ENCODE data around the gene KRTAP5-5. TPM values are rescaled to one million over a fixed set of nuclear protein-coding genes. Genes with fewer than 3 reads are reported as not detected.
"Not testable (repeated sequence)": the region's sequence is repeated elsewhere in the genome, so short reads cannot be mapped to it uniquely, and the experiment has no call there.

Gene KRTAP5-5
- total RNA-seq, 2 donors from 2014 or later, result not detected

DNA sequence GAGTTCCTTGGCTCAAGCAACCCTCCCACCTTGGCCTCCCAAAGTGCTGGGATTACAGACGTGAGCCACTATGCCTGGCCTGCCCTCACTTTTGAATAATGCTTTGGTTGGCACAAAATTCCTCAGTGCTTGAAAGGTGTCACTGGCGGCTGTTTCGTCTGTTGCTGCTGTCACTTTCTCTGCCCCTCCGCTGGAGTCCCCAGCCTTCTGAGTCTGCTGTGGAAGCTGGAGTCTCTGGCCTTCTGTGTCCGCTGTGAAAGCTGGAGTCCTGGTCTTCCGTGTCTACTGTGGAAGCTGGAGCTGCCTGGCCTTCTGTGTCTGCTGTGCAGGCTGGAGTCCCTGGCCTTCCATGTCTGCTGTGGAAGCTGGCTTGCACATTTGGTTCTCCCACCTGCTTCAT lies 39.6 kb upstream of the KRTAP5-5 start:
- Histone ChIP-seq H3K9me3 (no peaks in the 10 kb centered on the region), H3K36me3 (no peaks in the 10 kb centered on the region), H3K27me3 (replicated peaks; ENCODE audit: insufficient read depth) (peaks cover 2% of the 10 kb centered on the region), H3K27ac (no peak overlapping the region), H3K4me1 (replicated peaks) (no peaks in the 10 kb centered on the region), H3K4me3 (no peak overlapping the region)
- intact Hi-C loops (cut with DNase I), result no loop called here
- no peak for DNase-seq (ENCODE audit: low spot score)
- WGBS, result 92% methylated on average over 6 of the region's 6 CpGs
- TF ChIP-seq POLR2AphosphoS5 (IDR thresholded peaks at IDR 0.05) (no peak), POLR2A (IDR thresholded peaks at IDR 0.05) (no peak)
- TF ChIP-seq, protein P1, sequence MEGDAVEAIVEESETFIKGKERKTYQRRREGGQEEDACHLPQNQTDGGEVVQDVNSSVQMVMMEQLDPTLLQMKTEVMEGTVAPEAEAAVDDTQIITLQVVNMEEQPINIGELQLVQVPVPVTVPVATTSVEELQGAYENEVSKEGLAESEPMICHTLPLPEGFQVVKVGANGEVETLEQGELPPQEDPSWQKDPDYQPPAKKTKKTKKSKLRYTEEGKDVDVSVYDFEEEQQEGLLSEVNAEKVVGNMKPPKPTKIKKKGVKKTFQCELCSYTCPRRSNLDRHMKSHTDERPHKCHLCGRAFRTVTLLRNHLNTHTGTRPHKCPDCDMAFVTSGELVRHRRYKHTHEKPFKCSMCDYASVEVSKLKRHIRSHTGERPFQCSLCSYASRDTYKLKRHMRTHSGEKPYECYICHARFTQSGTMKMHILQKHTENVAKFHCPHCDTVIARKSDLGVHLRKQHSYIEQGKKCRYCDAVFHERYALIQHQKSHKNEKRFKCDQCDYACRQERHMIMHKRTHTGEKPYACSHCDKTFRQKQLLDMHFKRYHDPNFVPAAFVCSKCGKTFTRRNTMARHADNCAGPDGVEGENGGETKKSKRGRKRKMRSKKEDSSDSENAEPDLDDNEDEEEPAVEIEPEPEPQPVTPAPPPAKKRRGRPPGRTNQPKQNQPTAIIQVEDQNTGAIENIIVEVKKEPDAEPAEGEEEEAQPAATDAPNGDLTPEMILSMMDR (IDR thresholded peaks at IDR 0.05), result no peak

DNA sequence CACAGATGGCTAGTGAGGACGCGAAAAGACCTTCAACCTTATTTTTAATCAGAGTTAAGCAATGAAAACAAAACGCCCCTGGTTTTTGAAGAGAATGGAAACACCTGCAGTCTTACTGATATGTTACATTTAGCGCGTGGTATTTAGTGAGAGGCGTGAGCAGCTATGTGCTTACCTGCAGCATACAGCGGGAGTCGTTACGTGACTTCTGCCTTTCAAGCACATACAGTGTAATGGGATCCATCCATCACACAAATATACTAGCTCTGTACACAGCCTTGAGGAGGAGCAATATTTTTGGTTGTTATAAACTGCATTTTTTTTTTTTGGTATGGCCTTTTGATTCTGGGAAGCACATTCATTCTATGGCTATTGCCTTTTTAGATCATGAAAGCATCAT lies 36.9 kb upstream of the KRTAP5-5 start:
- TF ChIP-seq POLR2AphosphoS5 (IDR thresholded peaks at IDR 0.05) (no peak), POLR2A (IDR thresholded peaks at IDR 0.05) (no peak)
- TF ChIP-seq, protein P1 (IDR thresholded peaks at IDR 0.05), result no peak
- intact Hi-C loops (cut with DNase I), result no loop called here
- WGBS, result 68% methylated on average over 9 of the region's 9 CpGs
- Histone ChIP-seq H3K27me3 (replicated peaks; ENCODE audit: insufficient read depth) (no peaks in the 10 kb centered on the region), H3K4me1 (replicated peaks) (no peaks in the 10 kb centered on the region), H3K36me3 (no peaks in the 10 kb centered on the region), H3K27ac (no peak overlapping the region), H3K9me3 (no peaks in the 10 kb centered on the region), H3K4me3 (no peak overlapping the region)
- no peak for DNase-seq (ENCODE audit: low spot score)

DNA sequence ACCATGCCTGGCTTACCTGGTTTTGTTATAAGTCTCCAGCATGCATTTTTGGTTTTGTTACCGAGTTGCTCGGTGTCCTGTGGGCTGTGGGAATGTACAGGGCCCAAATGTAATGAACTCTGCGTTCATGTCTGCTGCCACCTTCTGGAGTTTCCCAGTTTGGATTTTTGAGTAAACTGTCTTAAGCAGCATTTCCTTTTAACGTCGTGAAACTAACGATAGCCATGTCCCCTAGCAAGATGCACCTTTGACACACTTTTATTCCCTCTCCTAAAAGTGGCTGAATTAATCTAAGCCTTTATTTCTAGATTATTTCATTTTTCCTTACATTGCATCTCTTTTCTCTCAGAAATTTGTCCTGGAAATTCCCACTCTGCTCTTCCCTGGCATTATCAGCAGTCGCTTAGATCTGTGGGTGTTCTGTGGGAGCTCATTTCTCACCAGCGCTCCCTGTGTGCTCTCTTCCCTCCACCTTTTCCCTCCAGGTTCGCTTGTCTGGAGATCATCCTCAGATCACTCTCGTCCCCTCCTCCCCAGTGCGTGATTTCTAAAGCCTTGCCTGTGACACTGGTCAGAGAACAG lies 33.5 kb upstream of the KRTAP5-5 start:
- H3K27me3 ChIP-seq (replicated peaks; ENCODE audit: insufficient read depth); H3K27ac ChIP-seq; DNase-seq (ENCODE audit: low spot score); H3K36me3 ChIP-seq; H3K4me1 ChIP-seq (replicated peaks); H3K4me3 ChIP-seq; intact Hi-C loops (cut with DNase I); H3K9me3 ChIP-seq: not testable (repeated sequence)
- WGBS, result 58% methylated on average over 11 of the region's 11 CpGs

DNA sequence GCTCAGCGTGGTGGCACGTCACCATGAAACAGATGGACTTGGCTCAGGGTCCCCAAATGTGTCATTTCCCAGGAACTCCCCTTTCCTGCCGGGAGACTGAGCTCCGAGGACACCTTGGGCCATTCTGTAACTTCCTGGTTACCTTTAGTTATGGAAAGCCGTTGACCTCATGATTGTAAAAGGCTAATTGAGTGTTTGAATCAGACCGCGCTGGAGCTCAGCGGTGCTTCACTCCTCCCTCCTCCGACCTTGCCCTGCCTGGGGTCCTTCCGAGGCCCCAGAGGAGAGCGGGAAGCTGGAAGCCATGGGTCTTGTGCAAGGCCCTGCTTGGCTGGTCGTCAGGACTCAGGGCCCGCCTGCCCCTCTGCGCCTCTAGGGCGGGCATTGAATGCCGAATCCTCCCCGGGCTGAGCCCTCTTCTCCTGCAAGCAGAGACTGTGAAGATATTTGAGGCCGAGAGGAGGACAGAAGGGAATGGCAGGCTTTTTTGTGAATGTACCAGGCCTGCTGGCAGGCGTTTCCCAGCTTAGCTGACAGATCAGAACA lies 32.9 kb upstream of the KRTAP5-5 start:
- 70% methylated on average over 19 of the region's 19 CpGs for WGBS
- not testable (repeated sequence) for H3K27me3 ChIP-seq (replicated peaks; ENCODE audit: insufficient read depth); H3K4me3 ChIP-seq

DNA sequence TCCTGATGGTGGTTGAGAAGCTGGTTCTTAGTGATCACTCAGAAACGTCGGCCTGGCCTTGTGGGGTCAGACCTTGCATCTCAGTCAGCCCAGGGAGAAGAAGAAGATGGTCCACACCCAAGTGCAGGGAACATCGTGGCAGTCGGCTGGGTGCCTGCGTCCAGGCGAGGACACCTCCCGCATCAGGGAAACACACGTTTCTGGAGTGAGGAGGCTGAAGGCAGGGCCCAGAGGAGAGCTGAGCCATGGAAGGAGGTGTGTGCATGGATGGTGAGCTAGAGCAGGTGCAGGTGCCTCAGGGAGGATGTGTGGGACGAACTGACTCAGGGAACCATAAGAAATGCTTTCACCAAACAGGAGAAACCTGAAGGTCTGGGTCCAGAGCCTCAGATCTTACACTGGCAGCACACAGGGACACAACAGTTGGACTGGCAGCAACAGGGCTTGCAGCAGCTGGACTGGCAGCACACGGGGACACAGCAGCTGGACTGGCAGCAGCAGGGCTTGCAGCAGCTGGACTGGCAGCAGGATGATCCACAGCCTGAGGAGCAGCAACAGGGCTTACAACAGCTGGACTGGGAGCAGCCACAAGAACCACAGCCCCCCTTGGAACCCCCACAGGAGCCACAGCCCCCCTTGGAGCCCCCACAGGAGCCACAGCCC lies 32.1 kb upstream of the KRTAP5-5 start:
- Histone ChIP-seq H3K27me3 (replicated peaks; ENCODE audit: insufficient read depth) (no peaks in the 10 kb centered on the region), H3K4me3 (no peak overlapping the region), H3K9me3 (no peaks in the 10 kb centered on the region), H3K36me3 (no peaks in the 10 kb centered on the region), H3K27ac (no peak overlapping the region), H3K4me1 (replicated peaks) (no peaks in the 10 kb centered on the region)
- intact Hi-C loops (cut with DNase I), result no loop called here
- TF ChIP-seq, protein P1 (IDR thresholded peaks at IDR 0.05), result no peak
- TF ChIP-seq POLR2AphosphoS5 (IDR thresholded peaks at IDR 0.05) (no peak), POLR2A (IDR thresholded peaks at IDR 0.05) (no peak)
- no peak for DNase-seq (ENCODE audit: low spot score)
- WGBS, result 79% methylated on average over 10 of the region's 10 CpGs

More for the DNA sequence above, 32.9 kb upstream of the KRTAP5-5 start:
- H3K4me1 ChIP-seq (replicated peaks); H3K27ac ChIP-seq; DNase-seq (ENCODE audit: low spot score); H3K36me3 ChIP-seq; intact Hi-C loops (cut with DNase I); H3K9me3 ChIP-seq: not testable (repeated sequence)

DNA sequence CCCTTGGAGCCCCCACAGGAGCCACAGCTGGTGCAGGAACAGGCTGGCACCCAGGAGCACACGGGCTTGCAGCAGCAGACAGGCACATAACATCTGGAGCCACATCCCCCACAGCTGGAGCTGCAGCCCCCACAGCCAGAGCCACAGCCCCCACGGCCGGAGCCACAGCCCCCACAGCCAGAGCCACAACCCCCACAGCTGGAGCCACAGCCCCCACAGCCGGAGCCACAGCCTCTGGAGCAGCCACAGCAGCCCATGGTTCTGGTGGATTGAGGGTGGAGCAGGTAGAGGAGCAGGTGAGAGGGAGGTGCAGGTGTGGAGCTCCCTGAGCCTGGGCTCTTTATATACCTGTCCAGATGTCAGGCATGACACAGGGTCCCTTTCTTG lies 31.6 kb upstream of the KRTAP5-5 start, which contains the start of gene KRTAP5-2:
KRTAP5-2 (minus strand) TSS at position 301 of the 387 bp plus-strand sequence; CDS start at position 257, 44 bp downstream.
- Histone ChIP-seq H3K36me3 (no peaks in the 10 kb centered on the region), H3K9me3 (no peaks in the 10 kb centered on the region), H3K27me3 (replicated peaks; ENCODE audit: insufficient read depth) (no peaks in the 10 kb centered on the region), H3K4me3 (no peak within 1 kb of the TSS), H3K27ac (no peak within 1 kb of the TSS), H3K4me1 (replicated peaks) (no peaks in the 10 kb centered on the region)
- intact Hi-C loops (cut with DNase I), result no loop called here
- no peak for TF ChIP-seq POLR2A (IDR thresholded peaks at IDR 0.05)
- no peak for TF ChIP-seq POLR2AphosphoS5 (IDR thresholded peaks at IDR 0.05)
- TF ChIP-seq, protein P1 (IDR thresholded peaks at IDR 0.05), result no peak
- DNase-seq (ENCODE audit: low spot score), result no peak
- 80% methylated on average over 2 of the region's 4 CpGs for WGBS

DNA sequence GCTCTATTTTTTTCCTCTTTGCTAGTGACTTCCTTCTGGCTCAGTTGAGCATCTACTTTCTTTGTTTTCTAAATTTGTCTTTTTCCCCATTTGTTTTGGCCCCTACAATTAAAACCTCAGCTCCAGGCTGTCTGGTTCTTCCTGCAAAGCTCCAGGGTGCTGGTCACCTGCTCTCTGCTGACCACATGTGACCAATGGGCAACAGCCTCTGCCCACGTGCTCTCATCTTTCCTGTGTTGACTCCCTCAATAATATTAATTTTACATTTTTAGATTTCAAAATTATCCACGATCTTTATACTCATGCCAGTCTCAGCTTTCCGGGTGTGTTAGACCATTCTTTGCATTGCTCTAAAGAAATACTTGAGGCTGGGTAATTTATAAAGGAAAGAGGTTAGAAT lies 31.2 kb upstream of the KRTAP5-5 start:
- H3K27me3 ChIP-seq (replicated peaks; ENCODE audit: insufficient read depth); DNase-seq (ENCODE audit: low spot score); H3K27ac ChIP-seq; H3K4me1 ChIP-seq (replicated peaks); H3K9me3 ChIP-seq; intact Hi-C loops (cut with DNase I); H3K4me3 ChIP-seq; H3K36me3 ChIP-seq: not testable (repeated sequence)
- WGBS, result 83% methylated on average over 3 of the region's 3 CpGs

Data from prostate gland (tissue), 2 donors.